KMS-11 (cell line): ENCODE results near the gene LCORL.

Source experiments
- H2AFZ ChIP-seq: fragments of 200-600 bp; sonication (generic); 2 replicates; pipeline ENCODE4 v1.6.1; 2016; ENCODE audit warnings: antibody characterized with exemption, mixed run types, low read depth
- H3K27ac ChIP-seq: fragments of 200-600 bp; sonication (generic); 2 replicates; pipeline ENCODE4 v1.6.1; 2016; ENCODE audit warnings: mild to moderate bottlenecking, mixed run types
- H3K27me3 ChIP-seq: fragments of 200-600 bp; sonication (generic); 2 replicates; pipeline ENCODE4 v1.6.1; 2017; ENCODE audit warnings: mild to moderate bottlenecking, low read depth, mixed run types, moderate library complexity; ENCODE audit not compliant: insufficient read depth
- H3K36me3 ChIP-seq: fragments of 200-600 bp; sonication (generic); 2 replicates; pipeline ENCODE4 v1.6.1; 2017; ENCODE audit warnings: mild to moderate bottlenecking, mixed run types; ENCODE audit not compliant: insufficient read depth
- H3K4me1 ChIP-seq: fragments of 200-600 bp; sonication (generic); 2 replicates; pipeline ENCODE4 v1.6.1; 2016; ENCODE audit warnings: mild to moderate bottlenecking, low read depth, mixed run types; ENCODE audit not compliant: poor library complexity, severe bottlenecking
- H3K4me2 ChIP-seq: fragments of 200-600 bp; sonication (generic); 2 replicates; pipeline ENCODE4 v1.7.0; 2016; ENCODE audit warnings: mild to moderate bottlenecking, mixed run types
- H3K4me3 ChIP-seq: fragments of 200-600 bp; sonication (generic); IDR thresholded peaks from 2 replicates; pipeline ENCODE4 v1.6.1; 2017; ENCODE audit warnings: low read depth, low read length, mixed read lengths; ENCODE audit not compliant: insufficient read depth
- H3K79me2 ChIP-seq: fragments of 200-600 bp; sonication (generic); 2 replicates; pipeline ENCODE4 v1.6.1; 2016; ENCODE audit warnings: low read depth, mixed run types; ENCODE audit not compliant: insufficient read depth
- H3K9ac ChIP-seq: fragments of 200-600 bp; sonication (generic); 2 replicates; pipeline ENCODE4 v1.6.1; 2016; ENCODE audit warnings: mild to moderate bottlenecking, mixed run types
- H4K20me1 ChIP-seq: fragments of 200-600 bp; sonication (generic); 2 replicates; pipeline ENCODE4 v1.6.1; 2016; ENCODE audit warnings: mild to moderate bottlenecking, mixed run types; ENCODE audit not compliant: insufficient read depth
- CTCF ChIP-seq: fragments of 200-600 bp; sonication (generic); conservative IDR thresholded peaks from 2 replicates; pipeline ENCODE4 v1.6.1; 2017; ENCODE audit warnings: low read depth, mild to moderate bottlenecking, antibody characterized with exemption, low read length, moderate library complexity, mixed read lengths

LCORL gene

GRCh38 chr4:17997129-17997528 lies 24.4 kb downstream of the LCORL start:
- Histone ChIP-seq H3K36me3 (no peaks in the 10 kb centered on the region), H3K4me1 (no peaks in the 10 kb centered on the region), H3K4me3 (no peak overlapping the region), H3K9ac (no peak overlapping the region), H3K27me3 (no peaks in the 10 kb centered on the region), H4K20me1 (no peaks in the 10 kb centered on the region), H3K27ac (no peak overlapping the region), H3K79me2 (peaks cover 17% of the 10 kb centered on the region; the same call in 1 of the 2 replicates), H2AFZ (no peak overlapping the region), H3K4me2 (no peak overlapping the region)
- no peak for TF ChIP-seq CTCF

GRCh38 chr4:17995165-17995564 lies 26.4 kb downstream of the LCORL start:
- no peak overlapping the region for H2AFZ ChIP-seq
- H4K20me1 ChIP-seq, result no peaks in the 10 kb centered on the region
- no peaks in the 10 kb centered on the region for H3K4me1 ChIP-seq
- H3K79me2 ChIP-seq, result peaks cover 10% of the 10 kb centered on the region; the same call in 1 of the 2 replicates
- H3K27me3 ChIP-seq, result no peaks in the 10 kb centered on the region
- no peak overlapping the region for H3K27ac ChIP-seq
- no peak overlapping the region for H3K9ac ChIP-seq
- no peaks in the 10 kb centered on the region for H3K36me3 ChIP-seq
- H3K4me2 ChIP-seq, result no peak overlapping the region
- TF ChIP-seq CTCF, result no peak
- no peak overlapping the region for H3K4me3 ChIP-seq

GRCh38 chr4:17985832-17986231 lies 35.7 kb downstream of the LCORL start:
- TF ChIP-seq CTCF, result no peak
- H3K27ac ChIP-seq, result no peak overlapping the region
- no peak overlapping the region for H3K4me2 ChIP-seq
- no peak overlapping the region for H3K9ac ChIP-seq
- no peaks in the 10 kb centered on the region for H3K79me2 ChIP-seq
- no peak overlapping the region for H3K4me3 ChIP-seq
- no peaks in the 10 kb centered on the region for H3K27me3 ChIP-seq
- no peaks in the 10 kb centered on the region for H4K20me1 ChIP-seq
- H3K4me1 ChIP-seq, result no peaks in the 10 kb centered on the region
- no peaks in the 10 kb centered on the region for H3K36me3 ChIP-seq
- H2AFZ ChIP-seq, result no peak overlapping the region

GRCh38 chr4:17981063-17981462 lies 40.5 kb downstream of the LCORL start:
- Histone ChIP-seq H3K36me3 (no peaks in the 10 kb centered on the region), H3K4me1 (no peaks in the 10 kb centered on the region), H3K9ac (no peak overlapping the region), H3K27me3 (no peaks in the 10 kb centered on the region), H2AFZ (no peak overlapping the region), H3K79me2 (no peaks in the 10 kb centered on the region), H3K27ac (no peak overlapping the region), H4K20me1 (no peaks in the 10 kb centered on the region), H3K4me3 (no peak overlapping the region), H3K4me2 (no peak overlapping the region)
- no peak for TF ChIP-seq CTCF

GRCh38 chr4:17968721-17969120 lies 52.8 kb downstream of the LCORL start:
- no peak for TF ChIP-seq CTCF
- no peak overlapping the region for H3K27ac ChIP-seq

More at GRCh38 chr4:17968721-17969120, 52.8 kb downstream of the LCORL start:
- H3K4me3 ChIP-seq, result no peak overlapping the region
- no peaks in the 10 kb centered on the region for H3K27me3 ChIP-seq
- H3K79me2 ChIP-seq, result no peaks in the 10 kb centered on the region
- no peak overlapping the region for H3K4me2 ChIP-seq
- H2AFZ ChIP-seq, result no peak overlapping the region
- no peaks in the 10 kb centered on the region for H4K20me1 ChIP-seq
- H3K4me1 ChIP-seq, result no peaks in the 10 kb centered on the region
- H3K36me3 ChIP-seq, result no peaks in the 10 kb centered on the region
- no peak overlapping the region for H3K9ac ChIP-seq
